ENCODE measurements around the gene PRKN. TPM values are rescaled to one million over a fixed set of nuclear protein-coding genes. Genes with fewer than 3 reads are reported as not detected.

PRKN gene
- total and polyA plus RNA-seq, 9 of the 15 experiments (the other 6 are each of a cell fraction or from before 2014, with no cell fraction given): 0.03 to 0.96 (median 0.15) TPM; not detected in 2

GRCh38 chr6:162140251-162140852, 587.2 kb downstream of the PRKN start:
- TF ChIP-seq RBM25 (IDR thresholded peaks at IDR 0.05; ENCODE audit: low read depth, low read length, severe bottlenecking) (no peak), ZNF609 (CRISPR knock-in tag; IDR thresholded peaks at IDR 0.05; ENCODE audit: borderline replicate concordance) (no peak), TRIM24 (IDR thresholded peaks at IDR 0.05) (no peak), SETDB1 (IDR thresholded peaks at IDR 0.05; ENCODE audit: low read length) (no peak), TEAD4 (IDR thresholded peaks at IDR 0.05; ENCODE audit: low read length) (no peak), TEAD4 (CRISPR knock-in tag; IDR thresholded peaks at IDR 0.05; ENCODE audit: borderline replicate concordance) (no peak), CHD4 (IDR thresholded peaks at IDR 0.05; ENCODE audit: insufficient read depth, insufficient replicate concordance, low read depth, low read length, poor library complexity, severe bottlenecking) (no peak), MCM2 (IDR thresholded peaks at IDR 0.05; ENCODE audit: low read depth) (no peak)
- Histone ChIP-seq H3K36me3 (ENCODE audit: control insufficient read depth, insufficient read depth, low read length) (no peaks in the 10 kb centered on the region), H3K4me2 (ENCODE audit: insufficient read depth, low read length) (no peak overlapping the region), H3K4me3 (no peak overlapping the region), H3K79me2 (ENCODE audit: control insufficient read depth, insufficient read depth, low read length) (no peaks in the 10 kb centered on the region), H3K27me3 (ENCODE audit: control insufficient read depth in 2 of 2, insufficient read depth in 2 of 2, low read length in 2 of 2) (no peaks in the 10 kb centered on the region), H3K4me1 (replicated peaks in 1 of 2; ENCODE audit: control insufficient read depth in 2 of 2, insufficient read depth in 2 of 2, low read length in 2 of 2) (no peaks in the 10 kb centered on the region), H3K9ac (ENCODE audit: insufficient read depth in 1 of 2, low read depth in 2 of 2, low read length in 2 of 2) (no peak overlapping the region), H4K20me1 (replicated peaks; ENCODE audit: control insufficient read depth, insufficient read depth, low read length) (no peaks in the 10 kb centered on the region), H3K27ac (ENCODE audit: extremely low read depth, low read depth, low read length) (no peak overlapping the region), H3K9me3 (replicated peaks; ENCODE audit: control insufficient read depth, insufficient read depth, low read depth, low read length) (no peaks in the 10 kb centered on the region), H2AFZ (ENCODE audit: low read depth, low read length) (no peak overlapping the region), H3K9me1 (ENCODE audit: control insufficient read depth, insufficient read depth, low read length) (no peaks in the 10 kb centered on the region)
- in situ Hi-C loops (cut with MboI) (no loop called here), intact Hi-C loops (cut with micrococcal nuclease) (no loop called here)
- FAIRE-seq (no peak), DNase-seq (ENCODE audit: extremely low read depth in 1 of 4, low spot score in 3 of 4) (no peak), ATAC-seq (no peak)
- no TSS peak for BruUV-seq (replicated peaks)
- POLR2A ChIA-PET: no interaction called here
- CTCF ChIA-PET (ENCODE audit: low intra/inter-chr PET ratio): no interaction called here
- WGBS (ENCODE audit: insufficient coverage, low coverage, missing lambda C conversion rate): under 1% methylated on average over 7 of the region's 7 CpGs
